ENCODE data around the gene TXN2.
"Not testable (repeated sequence)": the region's sequence is repeated elsewhere in the genome, so short reads cannot be mapped to it uniquely, and the experiment has no call there.

TXN2 gene

DNA sequence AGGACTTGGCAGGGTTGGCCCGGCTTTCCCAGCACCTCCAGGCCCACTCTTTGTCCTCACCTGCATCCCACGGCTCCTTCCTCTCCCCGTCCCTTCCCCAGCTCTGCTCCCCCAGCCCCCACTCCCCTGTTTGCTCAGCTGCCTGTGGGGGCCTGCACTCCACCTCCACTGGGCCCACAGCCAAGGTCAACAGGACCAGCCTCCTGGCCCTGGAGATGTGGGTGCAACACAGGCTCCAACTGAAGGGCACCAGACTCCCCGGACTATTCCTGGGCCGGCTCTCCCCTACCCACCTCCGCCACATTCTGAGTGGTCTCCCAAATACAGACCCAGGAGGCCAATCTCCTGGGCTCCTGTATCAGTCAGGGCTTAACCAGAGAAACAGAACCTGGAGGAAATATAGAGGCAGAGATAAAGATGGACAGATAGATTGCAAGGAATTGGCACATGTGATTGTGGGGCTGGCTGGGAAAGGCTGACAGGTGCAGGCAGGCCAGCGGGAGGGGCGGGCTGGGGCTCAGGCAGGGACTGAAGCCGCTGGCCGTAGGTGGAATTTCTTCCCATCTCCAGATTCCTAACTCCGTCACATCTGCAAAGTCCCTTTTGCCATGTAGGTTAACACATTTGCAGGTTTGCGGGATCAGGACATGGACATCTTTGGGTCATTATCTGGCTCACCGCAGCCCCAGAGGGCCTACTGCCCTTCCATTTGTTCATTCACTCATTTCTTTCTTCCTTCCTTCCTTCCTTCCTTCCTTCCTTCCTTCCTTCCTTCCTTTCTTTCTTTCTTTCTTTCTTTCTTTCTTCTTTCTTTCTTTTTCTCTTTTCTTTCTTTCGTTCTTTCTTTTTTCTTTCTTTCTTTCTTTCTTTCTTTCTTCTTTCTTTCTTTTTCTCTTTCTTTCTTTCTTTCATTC is 47.9 kb downstream of the TXN2 start:
- no peak overlapping the region for H3K4me3 ChIP-seq
- TF ChIP-seq, protein P1, sequence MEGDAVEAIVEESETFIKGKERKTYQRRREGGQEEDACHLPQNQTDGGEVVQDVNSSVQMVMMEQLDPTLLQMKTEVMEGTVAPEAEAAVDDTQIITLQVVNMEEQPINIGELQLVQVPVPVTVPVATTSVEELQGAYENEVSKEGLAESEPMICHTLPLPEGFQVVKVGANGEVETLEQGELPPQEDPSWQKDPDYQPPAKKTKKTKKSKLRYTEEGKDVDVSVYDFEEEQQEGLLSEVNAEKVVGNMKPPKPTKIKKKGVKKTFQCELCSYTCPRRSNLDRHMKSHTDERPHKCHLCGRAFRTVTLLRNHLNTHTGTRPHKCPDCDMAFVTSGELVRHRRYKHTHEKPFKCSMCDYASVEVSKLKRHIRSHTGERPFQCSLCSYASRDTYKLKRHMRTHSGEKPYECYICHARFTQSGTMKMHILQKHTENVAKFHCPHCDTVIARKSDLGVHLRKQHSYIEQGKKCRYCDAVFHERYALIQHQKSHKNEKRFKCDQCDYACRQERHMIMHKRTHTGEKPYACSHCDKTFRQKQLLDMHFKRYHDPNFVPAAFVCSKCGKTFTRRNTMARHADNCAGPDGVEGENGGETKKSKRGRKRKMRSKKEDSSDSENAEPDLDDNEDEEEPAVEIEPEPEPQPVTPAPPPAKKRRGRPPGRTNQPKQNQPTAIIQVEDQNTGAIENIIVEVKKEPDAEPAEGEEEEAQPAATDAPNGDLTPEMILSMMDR (IDR thresholded peaks at IDR 0.05) = no peak
- H3K27ac ChIP-seq = no peak overlapping the region
- DNase-seq (ENCODE audit: low spot score) = no peak

- H3K27ac ChIP-seq = no peak overlapping the region
- no peak for DNase-seq (ENCODE audit: low spot score)
- H3K4me3 ChIP-seq = no peak overlapping the region
- TF ChIP-seq, protein P1 (IDR thresholded peaks at IDR 0.05) = no peak
Observed at GRCh38 chr22:36432592-36433317, 48.7 kb downstream of the TXN2 start.

DNA sequence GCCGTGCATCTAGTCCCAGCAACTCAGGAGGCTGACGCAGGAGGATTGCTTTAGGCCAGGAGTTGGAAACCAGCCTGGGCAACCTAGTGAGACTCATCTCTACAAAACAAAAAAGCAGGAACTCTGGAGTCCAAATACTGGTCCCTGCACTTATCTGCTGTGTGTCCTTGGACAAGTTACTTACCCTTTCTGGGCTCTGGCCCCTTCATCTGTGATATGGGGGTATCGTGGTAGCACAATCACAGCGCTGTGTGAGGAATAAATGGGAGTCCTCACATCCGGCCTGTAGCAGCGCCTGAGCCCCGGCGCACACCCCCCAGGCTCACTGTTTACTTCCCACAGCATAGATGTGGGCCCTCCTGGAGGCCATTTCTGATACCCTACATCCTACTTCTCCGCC is 49.5 kb downstream of the TXN2 start:
- DNase-seq (ENCODE audit: low spot score) = no peak
- no peak overlapping the region for H3K27ac ChIP-seq

DNA sequence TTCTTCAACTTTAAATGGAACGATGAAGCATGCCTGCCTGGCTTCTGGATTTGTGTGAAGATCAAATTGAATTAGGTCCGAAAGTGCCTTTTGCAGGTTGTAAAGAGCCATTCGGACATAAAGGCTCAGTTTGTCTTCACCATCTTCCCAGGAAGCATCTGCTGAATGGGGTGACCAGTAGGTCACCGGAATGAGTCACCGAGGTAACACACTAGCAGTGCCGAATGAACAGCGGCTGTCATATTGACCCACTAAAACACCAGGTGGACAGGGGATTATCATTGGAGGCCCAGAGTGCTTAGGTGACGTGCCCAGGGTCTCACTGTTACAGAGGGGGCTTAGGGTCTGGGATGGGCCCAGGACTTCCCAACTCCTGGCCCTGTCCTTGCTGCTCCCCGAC is 50.6 kb downstream of the TXN2 start:
- Histone ChIP-seq H3K4me3 (no peak overlapping the region), H3K27ac (no peak overlapping the region)
- TF ChIP-seq, protein P1 (IDR thresholded peaks at IDR 0.05) = no peak
- DNase-seq (ENCODE audit: low spot score) = no peak

More for the DNA sequence above, 49.5 kb downstream of the TXN2 start:
- TF ChIP-seq, protein P1 (IDR thresholded peaks at IDR 0.05) = no peak
- H3K4me3 ChIP-seq = no peak overlapping the region

- H3K4me3 ChIP-seq; DNase-seq (ENCODE audit: low spot score); H3K27ac ChIP-seq: not testable (repeated sequence)
Observed at GRCh38 chr22:36427952-36428351, 53.5 kb downstream of the TXN2 start.

- no peak overlapping the region for H3K4me3 ChIP-seq
- no peak for DNase-seq (ENCODE audit: low spot score)
- no peak overlapping the region for H3K27ac ChIP-seq
- TF ChIP-seq, protein P1 (IDR thresholded peaks at IDR 0.05) = no peak
Observed at GRCh38 chr22:36425977-36426523, 55.4 kb downstream of the TXN2 start.

GRCh38 chr22:36424901-36425579 is 56.4 kb downstream of the TXN2 start:
- TF ChIP-seq, protein P1 (IDR thresholded peaks at IDR 0.05) = no peak
- no peak overlapping the region for H3K27ac ChIP-seq
- no peak overlapping the region for H3K4me3 ChIP-seq
- no peak for DNase-seq (ENCODE audit: low spot score)

GRCh38 chr22:36424466-36424865 is 57.0 kb downstream of the TXN2 start:
- H3K4me3 ChIP-seq; DNase-seq (ENCODE audit: low spot score); H3K27ac ChIP-seq: not testable (repeated sequence)

Data from coronary artery (tissue), 2 donors.